HepG2 (cell line): Measurements from ENCODE around the gene FXYD4. TPM values are rescaled to one million over a fixed set of nuclear protein-coding genes. Genes with fewer than 3 reads are reported as not detected.
A peak's percentile ranks its signal among the peaks of the same experiment; 100 is the strongest.

Experiments
- ASH2L ChIP-seq: fragments of 300-600, 200-600 bp; sonication (generic); IDR thresholded peaks from 2 replicates; pipeline ENCODE4 v1.7.0; 2017; ENCODE audit warnings: low read depth, mild to moderate bottlenecking, moderate library complexity, mixed read lengths, low read length; ENCODE audit not compliant: insufficient read length
- ATF3 ChIP-seq: sonication (generic); formaldehyde crosslinking; IDR thresholded peaks from 2 replicates; pipeline ENCODE4 v1.4.0; 2020; ENCODE audit warnings: missing genetic modification reagents
- CBX1 ChIP-seq: IDR thresholded peaks from one replicate; pipeline ENCODE4 v1.6.1; 2016; ENCODE audit warnings: antibody characterized with exemption, low read depth
- DPF2 ChIP-seq: sonication (generic); formaldehyde crosslinking; IDR thresholded peaks from 2 replicates; pipeline ENCODE4 v1.4.0; 2020; ENCODE audit warnings: mild to moderate bottlenecking, low read depth, missing genetic modification reagents, borderline replicate concordance
- ELF3 ChIP-seq: IDR thresholded peaks from 2 replicates; pipeline ENCODE4 v1.6.1; 2016; ENCODE audit warnings: missing genetic modification reagents, missing compliant biosample characterization
- ETS1 ChIP-seq: sonication (generic); formaldehyde crosslinking; IDR thresholded peaks from 2 replicates; pipeline ENCODE4 v1.4.0; 2020; ENCODE audit warnings: missing genetic modification reagents
- GABPA ChIP-seq, 2 experiments: IDR thresholded peaks; 2 replicates each; pipeline ENCODE4 v1.6.1; 2011 to 2016; ENCODE audit warnings: low read depth in 2 of 2, low read length in 1 of 2, missing biosample characterization in 1 of 2, missing genetic modification characterization in 1 of 2
- GABPB1 ChIP-seq: IDR thresholded peaks from 2 replicates; pipeline ENCODE4 v1.6.1; 2016; ENCODE audit warnings: mild to moderate bottlenecking, missing genetic modification reagents, moderate library complexity, missing compliant biosample characterization
- HCFC1 ChIP-seq: fragments of 150-350 bp; IDR thresholded peaks from 2 replicates; pipeline ENCODE4 v1.6.1; 2014; ENCODE audit warnings: low read depth, low read length
- HOXA3 ChIP-seq: sonication (generic); formaldehyde crosslinking; IDR thresholded peaks from 2 replicates; pipeline ENCODE4 v1.5.0; 2020; ENCODE audit warnings: missing genetic modification reagents
- HOXD1 ChIP-seq: sonication (generic); formaldehyde crosslinking; IDR thresholded peaks from 2 replicates; pipeline ENCODE4 v1.5.0; 2020; ENCODE audit warnings: missing genetic modification reagents
- PHF8 ChIP-seq: sonication (generic); formaldehyde crosslinking; IDR thresholded peaks from 2 replicates; pipeline ENCODE4 v1.5.0; 2020; ENCODE audit warnings: missing genetic modification reagents
- RARA ChIP-seq: IDR thresholded peaks from 2 replicates; pipeline ENCODE4 v1.6.1; 2016; ENCODE audit warnings: missing genetic modification reagents, missing compliant biosample characterization
- RBAK ChIP-seq: sonication (generic); formaldehyde crosslinking; IDR thresholded peaks from 2 replicates; pipeline ENCODE4 v1.5.1; 2020; ENCODE audit warnings: mild to moderate bottlenecking, missing genetic modification reagents
- RCOR2 ChIP-seq: IDR thresholded peaks from 2 replicates; pipeline ENCODE4 v1.6.1; 2016; ENCODE audit warnings: missing biosample characterization, missing genetic modification reagents
- RORA ChIP-seq: sonication (generic); formaldehyde crosslinking; IDR thresholded peaks from 2 replicates; pipeline ENCODE4 v1.5.0; 2020; ENCODE audit warnings: mild to moderate bottlenecking, missing genetic modification reagents, moderate library complexity
- SIN3B ChIP-seq: fragments of 150-350 bp; IDR thresholded peaks from 2 replicates; pipeline ENCODE4 v1.6.1; 2014; ENCODE audit warnings: low read length
- TFDP2 ChIP-seq: sonication (generic); formaldehyde crosslinking; IDR thresholded peaks from 2 replicates; pipeline ENCODE4 v1.4.0; 2020; ENCODE audit warnings: missing genetic modification reagents
- U2AF2 ChIP-seq: fragments of 200-400 bp; formaldehyde crosslinking; IDR thresholded peaks from 2 replicates; pipeline ENCODE4 v1.6.1; 2017; ENCODE audit warnings: low read depth, mild to moderate bottlenecking, low read length
- ZBTB1 ChIP-seq: sonication (generic); formaldehyde crosslinking; IDR thresholded peaks from 2 replicates; pipeline ENCODE4 v1.4.0; 2020; ENCODE audit warnings: missing genetic modification reagents, borderline replicate concordance
- ZFP90 ChIP-seq: sonication (generic); formaldehyde crosslinking; IDR thresholded peaks from 2 replicates; pipeline ENCODE4 v1.8.0; 2022; ENCODE audit warnings: missing genetic modification reagents, mild to moderate bottlenecking, inconsistent platforms, borderline replicate concordance
- ZFX ChIP-seq: sonication (generic); formaldehyde crosslinking; IDR thresholded peaks from 2 replicates; pipeline ENCODE4 v1.4.0; 2020; ENCODE audit warnings: mild to moderate bottlenecking, low read depth, missing genetic modification reagents, moderate library complexity
- ZNF274 ChIP-seq: sonication (generic); formaldehyde crosslinking; IDR thresholded peaks from 2 replicates; pipeline ENCODE4 v1.5.1; 2020; ENCODE audit warnings: mild to moderate bottlenecking, missing genetic modification reagents
- ZNF441 ChIP-seq: sonication (generic); formaldehyde crosslinking; IDR thresholded peaks from 2 replicates; pipeline ENCODE4 v1.7.0; 2021; ENCODE audit warnings: missing genetic modification reagents, borderline replicate concordance
- ZNF614 ChIP-seq: IDR thresholded peaks from 2 replicates; pipeline ENCODE4 v1.6.1; 2018; ENCODE audit warnings: missing biosample characterization, missing genetic modification reagents, inconsistent platforms, borderline replicate concordance
- ZNF773 ChIP-seq: sonication (generic); formaldehyde crosslinking; IDR thresholded peaks from 2 replicates; pipeline ENCODE4 v1.4.0; 2020; ENCODE audit warnings: missing genetic modification reagents, borderline replicate concordance
- ZNF788 ChIP-seq: sonication (generic); formaldehyde crosslinking; IDR thresholded peaks from 2 replicates; pipeline ENCODE4 v1.5.0; 2020; ENCODE audit warnings: mild to moderate bottlenecking, missing genetic modification reagents, borderline replicate concordance
- polyA plus RNA-seq, 8 experiments: library from polyadenylated mRNA; depleted of rRNA in 3 of 8; stranded (reverse) in 7 of 8; unstranded in 1 of 8; fragments of >200 nt; fragmentation: Illumina TruSeq in 4 of 8; extraction: Trizol in 4 of 8; gene quantifications; 2 replicates each; pipeline versions ENCODE4 v1.2.1 to v1.2.3, GENCODE V29; 2011 to 2016; ENCODE audit warnings: low read depth in 4 of 8, missing spikeins in 1 of 8, mixed read lengths in 1 of 8; ENCODE audit not compliant: insufficient read depth in 1 of 8
- total RNA-seq, 5 experiments: library from RNA; depleted of rRNA; stranded (reverse); fragments of >200 nt; fragmentation: Illumina TruSeq; extraction: Trizol; gene quantifications; 2 replicates each; pipeline ENCODE4 v1.2.3, GENCODE V29; 2016; ENCODE audit warnings: low read depth in 1 of 5

Gene FXYD4
- total and polyA plus RNA-seq, 2 of the 13 experiments (the other 11 are each of a cell fraction or from before 2014, with no cell fraction given): not detected

GRCh38 chr10:43407576-43408330, 36.3 kb downstream of the FXYD4 start (continued):
- peak; percentile 70 for TF ChIP-seq PHF8 (CRISPR knock-in tag)
- peak; percentile 36; the same call in 1 of the 2 replicates for TF ChIP-seq TFDP2 (CRISPR knock-in tag)
- TF ChIP-seq ZNF274 (CRISPR knock-in tag): no peak
- TF ChIP-seq ZFX (CRISPR knock-in tag): peak; percentile 85
- TF ChIP-seq ETS1 (CRISPR knock-in tag): 0 out of 2 replicates have a peak, but pooled peaks have one; percentile 53
- peak; percentile 88 for TF ChIP-seq ELF3 (CRISPR knock-in tag)
- TF ChIP-seq GABPB1 (CRISPR knock-in tag): peak; percentile 65
- 0 out of 2 replicates have a peak, but pooled peaks have one; percentile 11 for TF ChIP-seq SIN3B
- no peak for TF ChIP-seq RORA
- peak; percentile 74 for TF ChIP-seq ASH2L
- peak; percentile 78 for TF ChIP-seq CBX1
- no peak for TF ChIP-seq GABPA (IDR thresholded peaks at IDR 0.05; ENCODE audit: low read depth, low read length)
- TF ChIP-seq GABPA (CRISPR knock-in tag; IDR thresholded peaks at IDR 0.05; ENCODE audit: low read depth): peak; percentile 43; the same call in 1 of the 2 replicates
- no peak for TF ChIP-seq U2AF2
- no peak for TF ChIP-seq DPF2 (CRISPR knock-in tag)
- TF ChIP-seq ATF3: 0 out of 2 replicates have a peak, but pooled peaks have one; percentile 12
- TF ChIP-seq RCOR2: 0 out of 2 replicates have a peak, but pooled peaks have one; percentile 50
- peak; percentile 59 for TF ChIP-seq RARA (CRISPR knock-in tag)
- TF ChIP-seq HOXA3 (CRISPR knock-in tag): peak; percentile 72
- peak; percentile 59; the same call in 1 of the 2 replicates for TF ChIP-seq ZFP90 (CRISPR knock-in tag)
- TF ChIP-seq ZNF773 (CRISPR knock-in tag): 0 out of 2 replicates have a peak, but pooled peaks have one; percentile 68
- no peak for TF ChIP-seq RBAK (CRISPR knock-in tag)
- TF ChIP-seq ZNF441: 0 out of 2 replicates have a peak, but pooled peaks have one; percentile 19
- 0 out of 2 replicates have a peak, but pooled peaks have one; percentile 36 for TF ChIP-seq ZNF614
- TF ChIP-seq ZBTB1 (CRISPR knock-in tag): no peak
- peak; percentile 11; the same call in 1 of the 2 replicates for TF ChIP-seq HCFC1
- peak; percentile 31; the same call in 1 of the 2 replicates for TF ChIP-seq ZNF788 (CRISPR knock-in tag)
- 0 out of 2 replicates have a peak, but pooled peaks have one; percentile 18 for TF ChIP-seq HOXD1 (CRISPR knock-in tag)
